ENCODE results near the gene SLC25A25.

SLC25A25 gene

GRCh38 chr9:128088253-128088945 lies 20.4 kb downstream of the SLC25A25 start:
- no peak for DNase-seq (ENCODE audit: extremely low read depth, low read depth)
- no peak for TF ChIP-seq CTCF (IDR thresholded peaks at IDR 0.05; ENCODE audit: low read depth, low read length)

- no peak for TF ChIP-seq CTCF (IDR thresholded peaks at IDR 0.05; ENCODE audit: low read depth, low read length)
These were observed 21.3 kb downstream of the SLC25A25 start for GRCh38 chr9:128089299-128089698.

GRCh38 chr9:128091144-128091543 lies 23.1 kb downstream of the SLC25A25 start:
- TF ChIP-seq CTCF (IDR thresholded peaks at IDR 0.05; ENCODE audit: low read depth, low read length), result no peak
- DNase-seq (ENCODE audit: extremely low read depth, low read depth), result peak; percentile 90

More at GRCh38 chr9:128089299-128089698, 21.3 kb downstream of the SLC25A25 start:
- DNase-seq (ENCODE audit: extremely low read depth, low read depth), result no peak

- no peak for TF ChIP-seq CTCF (IDR thresholded peaks at IDR 0.05; ENCODE audit: low read depth, low read length)
- DNase-seq (ENCODE audit: extremely low read depth, low read depth), result no peak
These were observed 23.5 kb downstream of the SLC25A25 start for GRCh38 chr9:128091571-128091970.

GRCh38 chr9:128092199-128092977 lies 24.4 kb downstream of the SLC25A25 start:
- DNase-seq (ENCODE audit: extremely low read depth, low read depth), result no peak
- no peak for TF ChIP-seq CTCF (IDR thresholded peaks at IDR 0.05; ENCODE audit: low read depth, low read length)

- TF ChIP-seq CTCF (IDR thresholded peaks at IDR 0.05; ENCODE audit: low read depth, low read length), result no peak
- DNase-seq (ENCODE audit: extremely low read depth, low read depth), result no peak
These were observed 25.0 kb downstream of the SLC25A25 start for GRCh38 chr9:128093011-128093410.
